Stimulated activated CD4-positive, alpha-beta T cell treated with anti-CD3 and anti-CD28 coated beads, Interleukin-4, amount 100 ng/mL, for 1 hour (primary cell): ENCODE measurements around the gene ATP1A3.
"Not testable (repeated sequence)": the region's sequence is repeated elsewhere in the genome, so short reads cannot be mapped to it uniquely, and the experiment has no call there.

Experiments used
- DNase-seq: peaks from one replicate; pipeline ENCODE4 v3.0.0-alpha.2; 2020

ATP1A3 gene

GRCh38 chr19:42010245-42011126 is 16.5 kb upstream of the ATP1A3 start:
- DNase-seq = no peak

GRCh38 chr19:42006569-42006968 is 12.5 kb upstream of the ATP1A3 start:
- no peak for DNase-seq

GRCh38 chr19:42005504-42005903 is 11.5 kb upstream of the ATP1A3 start:
- no peak for DNase-seq

GRCh38 chr19:42003506-42004294 is 9.7 kb upstream of the ATP1A3 start:
- no peak for DNase-seq

GRCh38 chr19:41999878-42000208 is 5.8 kb upstream of the ATP1A3 start:
- DNase-seq = no peak

- DNase-seq = no peak
Observed at GRCh38 chr19:41999071-41999877, 5.2 kb upstream of the ATP1A3 start.

GRCh38 chr19:41998246-41999020 is 4.4 kb upstream of the ATP1A3 start:
- peak; percentile 44 for DNase-seq

GRCh38 chr19:41997851-41998229 is 3.8 kb upstream of the ATP1A3 start:
- DNase-seq = no peak

- DNase-seq = peak; percentile 46
Observed at GRCh38 chr19:41997121-41997850, 3.3 kb upstream of the ATP1A3 start.

GRCh38 chr19:41995959-41996797 is 2.1 kb upstream of the ATP1A3 start:
- DNase-seq = no peak

GRCh38 chr19:41994994-41995958 is 1.2 kb upstream of the ATP1A3 start:
- no peak for DNase-seq

GRCh38 chr19:41994521-41994971 is 516 bp upstream of the ATP1A3 start:
- DNase-seq = peak; percentile 18

- not testable (repeated sequence) for DNase-seq
Observed at GRCh38 chr19:41991925-41992569, 2.0 kb downstream of the ATP1A3 start.

- no peak for DNase-seq
Observed at GRCh38 chr19:41991025-41991424, 3.0 kb downstream of the ATP1A3 start.

GRCh38 chr19:41990615-41991014 is 3.4 kb downstream of the ATP1A3 start:
- no peak for DNase-seq

GRCh38 chr19:41990028-41990427 is 4.0 kb downstream of the ATP1A3 start:
- no peak for DNase-seq

- no peak for DNase-seq
Observed at GRCh38 chr19:41988947-41989346, 5.1 kb downstream of the ATP1A3 start.

- DNase-seq = no peak
Observed at GRCh38 chr19:41987141-41987860, 6.7 kb downstream of the ATP1A3 start.
